Anterior cingulate cortex (tissue), 58 donors: ENCODE measurements around the gene EME2.
A peak's percentile ranks its signal among the peaks of the same experiment; 100 is the strongest.

ENCODE experiments used
- DNase-seq, 58 donors: peaks; one replicate each; lab custom pipeline; 2025; lab: John Stamatoyannopoulos, UW

The EME2 gene, protein sequence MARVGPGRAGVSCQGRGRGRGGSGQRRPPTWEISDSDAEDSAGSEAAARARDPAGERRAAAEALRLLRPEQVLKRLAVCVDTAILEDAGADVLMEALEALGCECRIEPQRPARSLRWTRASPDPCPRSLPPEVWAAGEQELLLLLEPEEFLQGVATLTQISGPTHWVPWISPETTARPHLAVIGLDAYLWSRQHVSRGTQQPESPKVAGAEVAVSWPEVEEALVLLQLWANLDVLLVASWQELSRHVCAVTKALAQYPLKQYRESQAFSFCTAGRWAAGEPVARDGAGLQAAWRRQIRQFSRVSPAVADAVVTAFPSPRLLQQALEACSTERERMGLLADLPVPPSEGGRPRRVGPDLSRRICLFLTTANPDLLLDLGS

DNA sequence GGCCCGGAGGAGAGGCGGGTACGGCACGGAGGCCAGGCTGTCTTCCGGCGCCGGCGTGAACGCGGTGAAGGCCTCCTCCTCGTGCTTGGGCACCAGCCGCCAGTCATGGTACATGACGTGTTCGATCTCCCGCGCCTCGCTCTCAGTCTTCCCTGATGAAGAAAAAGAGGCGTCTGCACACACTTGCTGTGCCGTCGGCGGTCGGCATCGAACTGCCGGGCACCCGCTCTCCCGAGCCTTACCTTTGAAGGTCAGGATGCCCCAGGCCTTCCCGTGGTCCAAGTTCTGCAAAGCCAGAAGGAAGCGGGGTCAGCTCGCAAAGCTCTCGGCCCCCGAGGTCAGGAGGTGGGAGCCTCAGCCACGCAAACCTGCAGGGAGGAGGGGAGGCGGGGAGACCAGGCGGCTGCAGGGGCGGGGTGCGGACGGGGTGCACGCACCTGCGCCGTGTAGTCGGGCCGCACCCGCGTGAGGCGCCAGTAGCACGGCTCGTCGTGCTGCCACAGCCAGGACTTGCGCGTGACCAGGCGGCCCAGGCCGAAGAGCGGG is at the start of gene EME2:
Gene EME2 (plus strand): TSS at position 449 of the 546 bp plus-strand sequence. CDS start 418 bp downstream, outside the sequence.
- DNase-seq = peak in 7 of 58 donors; percentile 18 to 62 (median 34)

DNA sequence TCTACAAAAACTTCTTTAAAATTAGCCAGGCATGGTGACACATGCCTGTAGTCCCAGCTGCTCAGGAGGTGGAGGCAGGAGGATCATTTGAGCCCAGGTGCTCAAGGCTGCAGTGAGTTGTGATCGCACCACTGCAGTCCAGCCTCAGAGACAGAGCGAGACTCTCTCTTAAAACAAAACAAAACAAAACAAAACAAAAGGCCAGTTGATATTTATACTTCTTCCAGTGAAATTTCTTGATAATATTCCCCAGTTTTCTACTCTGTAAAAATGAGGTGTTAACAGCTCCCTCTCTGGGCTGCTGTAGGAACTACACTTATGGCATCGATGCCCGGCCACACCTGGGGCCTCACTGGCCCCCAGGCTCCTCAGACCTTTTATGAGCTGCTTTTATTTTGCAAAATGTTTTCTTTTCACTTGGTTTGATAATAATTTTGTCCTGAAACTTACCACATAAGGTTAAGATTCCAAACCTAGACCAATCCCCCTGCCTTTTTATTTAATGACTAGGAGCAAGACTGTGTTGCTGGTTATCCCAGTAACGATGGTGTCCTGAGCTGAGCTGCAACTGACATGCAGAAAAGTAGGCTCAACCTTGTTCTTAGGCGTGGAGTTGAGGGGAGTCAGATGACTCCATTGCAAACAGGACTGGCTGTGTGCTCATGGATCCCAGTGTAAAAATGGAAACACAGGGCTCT is 49.0 kb upstream of the EME2 start:
- DNase-seq = peak in 19 of 58 donors; percentile 5 to 51 (median 26)

DNA sequence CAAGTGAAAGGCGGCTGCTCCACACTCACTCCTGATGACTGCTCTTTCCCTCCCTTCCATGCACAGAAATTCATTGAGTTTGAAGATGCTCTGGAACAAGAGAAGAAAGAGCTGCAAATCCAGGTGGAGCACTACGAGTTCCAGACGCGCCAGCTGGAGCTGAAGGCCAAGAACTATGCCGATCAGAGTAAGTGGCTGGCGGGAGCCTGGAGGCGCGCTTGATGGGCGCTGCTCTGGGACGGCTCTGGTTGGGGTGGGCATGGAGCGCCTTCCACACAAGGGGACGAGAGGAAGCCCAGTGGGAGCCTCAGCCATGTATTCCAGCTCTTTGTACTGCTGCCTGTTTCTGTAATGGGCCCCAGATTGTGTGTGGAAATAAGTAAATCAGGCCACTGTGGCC is 48.1 kb upstream of the EME2 start:
- no peak for DNase-seq

DNA sequence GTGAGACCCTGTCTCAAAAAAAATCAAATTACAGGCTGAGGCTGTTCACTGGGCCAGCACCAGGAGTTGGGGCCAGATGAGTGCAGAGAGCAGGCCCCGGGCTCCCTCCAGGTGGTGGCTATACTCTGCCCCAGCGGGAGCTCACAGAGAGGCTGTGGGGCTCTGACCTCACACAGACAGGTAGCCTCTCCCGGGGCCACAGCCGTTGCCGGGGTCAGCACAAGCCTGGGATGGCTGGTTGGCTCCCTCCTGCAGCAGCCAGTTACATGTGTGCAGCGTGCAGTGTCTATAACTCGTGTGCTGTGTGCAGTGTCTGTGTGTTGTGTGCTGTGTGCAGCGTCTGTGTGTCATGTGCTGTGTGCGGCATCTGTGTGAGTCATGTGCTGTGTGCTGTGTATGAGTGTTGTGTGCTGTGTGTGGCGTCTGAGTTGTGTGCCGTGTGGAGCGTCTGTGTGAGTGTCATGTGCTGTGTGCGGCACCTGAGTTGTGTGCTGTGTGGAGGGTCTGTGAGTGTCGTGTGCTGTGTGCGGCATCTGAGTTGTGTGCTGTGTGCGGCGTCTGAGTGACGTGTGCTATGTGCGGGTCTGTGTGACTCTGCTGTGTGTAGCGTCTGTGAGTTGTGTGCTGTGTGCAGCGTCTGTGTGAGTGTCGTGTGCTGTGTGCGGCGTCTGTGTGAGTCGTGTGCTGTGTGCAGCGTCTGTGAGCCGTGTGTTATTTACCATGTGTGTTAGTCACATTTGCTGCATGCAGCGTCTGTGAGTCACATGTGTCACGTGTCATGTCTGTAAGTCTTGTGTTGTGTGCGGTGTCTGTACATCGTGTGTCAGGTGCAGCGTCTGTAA is 45.7 kb upstream of the EME2 start:
- no peak for DNase-seq

DNA sequence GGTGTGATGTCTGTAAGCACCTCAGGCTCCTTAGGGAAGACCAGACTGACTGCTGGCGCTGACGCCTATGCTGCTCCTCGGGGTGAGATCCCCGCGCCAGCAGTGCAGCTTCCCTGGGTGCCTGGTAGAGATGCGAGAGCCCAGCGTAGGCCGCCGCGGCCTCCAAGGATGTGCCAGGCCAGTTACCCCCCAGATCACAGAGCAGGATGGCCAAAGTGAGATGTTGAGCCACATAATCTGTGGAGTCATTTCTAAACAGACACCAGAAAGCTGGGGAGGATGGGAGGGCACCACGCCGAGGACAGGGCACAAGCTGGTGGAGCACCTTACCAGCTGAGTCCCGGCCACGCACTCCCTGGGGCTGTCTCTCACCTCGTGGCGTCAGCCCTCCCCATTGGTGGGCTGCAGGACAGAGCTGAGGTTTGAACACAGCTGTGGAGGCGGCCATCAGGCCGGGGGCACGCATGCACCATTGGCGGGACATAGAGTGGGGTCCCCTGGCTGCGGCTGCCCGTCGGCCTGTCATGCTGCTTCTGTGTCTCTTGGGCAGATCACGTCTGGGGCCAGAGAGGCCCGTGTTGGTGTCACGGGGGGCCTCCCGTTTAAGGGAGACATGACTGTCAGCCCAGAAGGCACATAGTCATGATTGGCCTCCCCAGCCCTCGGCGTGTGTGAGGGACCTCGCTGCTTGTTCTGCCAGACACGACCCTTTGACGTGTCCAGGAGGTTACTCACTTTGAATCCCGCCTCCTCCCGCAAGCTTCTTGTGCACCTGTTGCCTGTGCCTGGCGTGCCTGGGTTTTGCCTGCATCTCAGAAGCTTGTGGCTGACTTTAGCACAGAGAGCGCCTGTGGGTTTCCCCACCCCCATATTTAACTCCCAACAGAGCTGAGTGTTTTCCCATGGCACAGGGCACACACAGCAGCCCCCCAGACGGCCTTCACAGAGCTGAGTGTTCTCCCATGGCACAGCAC is 44.7 kb upstream of the EME2 start:
- DNase-seq = no peak

DNA sequence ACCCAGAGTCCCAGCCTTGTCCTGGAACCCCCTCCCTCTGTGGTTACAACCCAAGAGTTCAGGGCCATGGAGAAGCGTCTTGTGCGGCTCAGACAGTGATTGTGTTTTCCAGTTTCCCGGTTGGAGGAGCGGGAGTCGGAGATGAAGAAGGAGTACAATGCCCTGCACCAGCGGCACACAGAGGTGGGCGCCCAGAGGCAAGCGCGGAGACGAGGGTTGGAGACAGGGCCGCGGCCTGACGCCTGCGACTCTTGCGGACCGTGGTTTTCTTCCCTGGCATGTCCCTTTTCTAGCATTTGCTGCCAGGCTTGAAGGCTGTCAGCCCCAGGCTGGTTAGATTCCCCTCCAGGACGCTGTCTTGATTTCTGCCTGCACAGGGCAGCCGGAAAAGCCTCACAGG is 43.6 kb upstream of the EME2 start:
- no peak for DNase-seq

DNA sequence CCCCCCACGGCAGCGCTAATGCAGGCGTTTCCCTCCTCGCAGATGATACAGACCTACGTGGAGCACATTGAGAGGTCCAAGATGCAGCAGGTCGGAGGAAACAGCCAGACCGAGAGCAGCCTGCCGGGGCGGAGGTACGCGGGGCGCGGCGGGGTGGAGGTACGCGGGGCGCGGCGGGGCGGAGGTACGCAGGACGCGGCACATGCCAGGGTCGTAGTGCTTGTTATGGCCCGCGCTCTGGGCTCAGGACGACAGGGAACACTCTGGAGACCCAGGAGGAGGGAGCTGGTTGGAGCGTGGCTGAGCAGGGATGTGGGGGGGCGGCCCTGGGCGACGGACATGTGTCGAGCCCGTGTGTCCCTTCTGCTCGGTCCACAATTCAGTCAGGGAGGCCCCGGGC is 43.2 kb upstream of the EME2 start:
- no peak for DNase-seq

DNA sequence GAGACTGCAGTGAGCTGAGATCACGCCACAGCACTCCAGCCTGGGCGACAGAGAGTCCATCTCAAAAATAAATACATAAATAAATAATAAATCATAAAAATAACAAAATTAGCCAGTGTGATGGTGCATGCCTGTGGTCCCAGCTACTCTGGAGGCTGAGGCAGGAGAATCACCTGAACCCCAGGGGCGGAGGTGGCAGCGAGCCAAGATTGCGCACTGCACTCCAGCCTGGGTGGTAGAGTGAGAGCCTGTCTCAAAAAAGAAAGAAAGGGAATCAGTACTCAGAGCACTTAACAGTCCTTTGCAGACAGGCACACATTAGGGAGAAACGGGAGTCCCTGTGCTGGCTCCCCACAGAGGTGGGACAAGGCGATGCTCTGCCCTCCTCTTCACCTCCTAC is 41.5 kb upstream of the EME2 start:
- DNase-seq = no peak

DNA sequence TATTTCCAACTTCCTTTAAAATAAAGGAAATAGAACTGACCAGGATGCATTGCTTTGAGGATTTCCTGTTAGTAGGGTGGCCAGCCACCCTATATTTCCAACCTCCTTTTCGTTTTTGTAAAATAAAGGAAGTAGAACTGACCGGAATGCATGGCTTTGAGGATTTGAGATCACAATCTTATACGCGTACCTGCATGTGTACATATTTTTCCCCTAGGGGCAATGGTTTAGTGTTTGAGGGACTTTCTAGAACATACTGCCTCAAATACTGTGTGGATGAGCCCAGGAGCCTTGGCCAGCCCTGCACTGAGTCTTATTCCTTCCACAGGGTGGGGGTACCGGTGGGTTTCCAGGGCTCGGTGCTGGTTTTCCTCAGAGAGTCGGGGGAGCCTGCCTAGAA is 41.0 kb upstream of the EME2 start:
- no peak for DNase-seq

DNA sequence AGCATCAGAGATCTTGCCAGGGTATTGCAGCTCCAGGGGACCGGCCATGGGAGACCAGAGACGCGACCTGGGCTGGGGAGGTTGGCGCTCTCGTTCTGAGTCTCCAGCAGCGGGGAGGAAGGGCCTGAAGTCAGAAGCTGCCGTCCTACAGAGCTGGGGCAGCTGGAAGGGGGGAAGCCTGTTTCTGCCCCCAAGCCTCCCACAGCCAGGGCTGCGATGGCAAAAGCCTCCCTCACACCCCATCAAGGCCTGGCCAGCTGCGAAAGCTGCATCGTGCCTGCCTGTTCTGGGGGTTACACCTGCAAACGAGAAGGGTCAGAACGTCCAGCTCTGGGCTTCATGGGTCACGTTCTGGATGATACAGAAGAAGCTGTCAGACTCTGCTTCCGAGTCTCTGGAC is 40.5 kb upstream of the EME2 start:
- no peak for DNase-seq

DNA sequence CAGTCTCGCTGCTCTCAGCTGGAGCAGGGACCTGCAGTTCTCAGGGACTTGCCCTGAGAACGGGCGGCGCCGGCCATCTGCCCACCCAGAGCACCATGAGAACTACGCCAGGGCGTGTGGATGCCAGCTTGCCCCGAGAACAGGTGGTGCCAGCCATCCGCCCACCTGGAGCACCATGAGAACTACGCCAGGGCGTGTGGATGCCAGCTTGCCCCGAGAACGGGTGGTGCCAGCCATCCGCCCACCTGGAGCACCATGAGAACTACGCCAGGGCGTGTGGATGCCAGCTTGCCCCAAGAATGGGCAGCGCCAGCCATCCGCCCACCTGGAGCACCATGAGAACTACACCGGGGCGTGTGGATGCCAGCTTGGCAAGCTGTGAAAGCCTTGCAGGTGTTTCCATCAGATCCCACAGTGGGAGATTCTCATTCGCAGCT is 40.0 kb upstream of the EME2 start:
- DNase-seq = peak in 13 of 58 donors; percentile 11 to 63 (median 24)

DNA sequence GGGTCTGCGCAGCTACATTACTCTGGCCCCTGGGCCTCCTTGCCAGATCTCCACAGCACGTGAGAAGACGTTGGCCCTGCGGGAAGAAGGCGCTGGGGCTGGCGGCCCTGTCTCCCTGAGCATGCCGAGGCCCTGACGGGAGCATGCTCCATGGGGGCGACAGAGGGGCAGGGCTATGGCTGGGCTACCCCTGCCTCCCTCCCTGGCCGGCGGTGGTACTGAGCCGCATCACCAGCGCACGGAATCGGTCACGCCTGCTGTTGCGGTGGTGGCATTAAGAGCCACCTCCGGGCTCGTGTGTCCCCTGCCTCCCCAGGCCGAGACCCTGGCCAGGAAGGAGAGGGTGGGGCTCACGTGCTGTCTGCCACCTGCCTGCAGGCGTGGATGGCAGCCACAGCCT is 38.5 kb upstream of the EME2 start:
- no peak for DNase-seq

DNA sequence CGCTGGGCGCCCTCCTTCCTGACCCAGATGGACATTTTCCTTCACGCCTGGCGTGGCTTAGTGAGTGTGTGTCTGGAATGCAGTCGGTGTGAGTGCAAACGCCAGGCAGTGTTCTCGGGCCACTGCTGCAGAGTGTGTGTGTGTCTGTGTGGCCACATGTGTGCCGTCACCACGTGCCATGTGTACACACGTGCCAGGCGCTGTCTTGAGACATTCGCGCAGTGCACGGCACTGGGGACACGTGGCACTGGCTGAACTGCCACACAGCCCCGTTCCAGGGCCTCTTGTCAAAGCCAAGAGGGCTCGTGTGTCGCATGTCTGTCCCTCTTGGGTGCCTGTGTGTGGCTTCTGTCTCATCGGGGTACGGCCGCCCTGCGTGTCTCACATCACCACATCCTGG is 37.8 kb upstream of the EME2 start:
- no peak for DNase-seq

DNA sequence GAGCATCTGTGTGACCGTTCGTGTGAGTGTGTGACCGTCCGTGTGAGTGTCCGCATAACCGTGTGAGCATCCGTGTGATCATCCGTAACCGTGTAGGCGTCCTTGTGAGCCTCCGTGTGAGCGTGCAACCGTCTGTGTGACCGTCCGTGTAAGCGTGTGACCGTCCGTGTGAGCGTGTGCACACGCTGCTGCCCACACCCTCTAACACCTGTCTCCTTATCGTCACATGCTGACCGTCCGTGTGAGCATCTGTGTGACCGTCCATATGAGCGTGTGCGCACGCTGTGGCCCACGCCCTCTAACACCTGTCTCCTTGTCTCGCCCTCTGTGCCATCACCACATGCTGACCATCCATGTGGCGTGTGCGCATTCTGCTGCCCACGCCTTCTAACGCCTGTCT is 32.4 kb upstream of the EME2 start:
- DNase-seq = no peak

DNA sequence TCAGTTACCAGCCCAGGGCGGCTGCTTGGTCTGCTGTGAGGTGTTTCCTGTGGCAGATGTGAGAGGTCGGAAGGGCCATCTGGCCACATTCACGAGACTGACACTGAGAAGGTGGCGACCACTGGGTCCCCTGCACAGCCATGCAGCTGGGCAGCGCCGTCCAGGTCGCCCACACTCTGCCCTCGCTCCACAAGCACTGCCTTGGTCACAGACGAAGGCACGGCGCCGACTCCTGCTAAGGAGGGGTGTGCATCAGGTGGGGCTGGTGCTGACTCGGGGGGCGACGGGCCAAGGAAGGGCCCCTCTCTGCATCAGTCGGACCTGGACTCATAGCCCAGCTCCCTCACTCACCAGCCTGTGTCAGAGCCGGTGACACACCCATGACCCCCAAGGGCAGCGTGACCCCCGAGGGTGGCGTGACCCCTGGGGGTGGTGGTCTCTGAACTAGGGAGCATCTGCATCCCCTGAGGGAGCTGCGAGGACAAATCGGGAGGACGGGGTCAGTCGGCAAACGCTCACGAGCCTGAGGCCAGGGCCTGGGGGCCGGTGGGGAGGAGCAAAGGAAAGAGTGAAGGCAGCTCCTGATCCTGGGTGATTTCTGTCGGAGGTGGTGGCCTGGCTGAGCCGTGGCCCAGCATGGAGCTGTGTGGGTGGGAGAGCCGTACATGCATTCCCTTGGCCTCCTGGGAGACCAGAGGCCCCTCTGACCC is 31.7 kb upstream of the EME2 start:
- DNase-seq = no peak

DNA sequence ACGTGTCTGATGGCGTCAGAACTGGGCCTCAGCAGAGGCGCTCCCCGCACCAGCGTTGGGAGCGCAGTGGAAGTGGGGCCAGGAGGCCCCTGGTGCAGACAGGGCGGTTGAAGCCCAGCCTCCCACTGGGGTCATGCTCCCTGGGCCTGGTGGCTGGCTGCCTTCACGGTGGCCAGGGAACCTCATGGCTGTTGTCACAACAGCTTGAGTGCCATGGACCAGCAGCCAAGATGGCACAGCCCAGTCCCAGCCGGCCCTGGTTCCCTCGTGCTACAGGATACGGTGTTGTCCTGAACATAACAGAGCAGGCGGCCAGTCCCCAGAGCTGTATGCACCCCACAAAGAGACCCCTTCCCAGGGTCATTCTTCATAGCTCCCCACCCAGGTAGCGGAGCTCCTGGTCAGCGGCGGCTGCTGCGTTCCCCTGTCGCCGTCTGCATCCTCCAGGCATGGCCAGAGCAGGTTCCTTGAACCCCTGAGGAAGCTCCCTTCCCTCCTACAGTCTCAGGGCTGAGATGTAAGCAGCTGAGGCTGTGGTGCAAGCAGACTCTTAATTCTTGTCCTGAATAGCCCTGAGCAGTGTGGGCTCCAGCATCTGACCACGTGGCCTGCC is 31.0 kb upstream of the EME2 start:
- DNase-seq = peak in 1 of 58 donors; percentile 22

DNA sequence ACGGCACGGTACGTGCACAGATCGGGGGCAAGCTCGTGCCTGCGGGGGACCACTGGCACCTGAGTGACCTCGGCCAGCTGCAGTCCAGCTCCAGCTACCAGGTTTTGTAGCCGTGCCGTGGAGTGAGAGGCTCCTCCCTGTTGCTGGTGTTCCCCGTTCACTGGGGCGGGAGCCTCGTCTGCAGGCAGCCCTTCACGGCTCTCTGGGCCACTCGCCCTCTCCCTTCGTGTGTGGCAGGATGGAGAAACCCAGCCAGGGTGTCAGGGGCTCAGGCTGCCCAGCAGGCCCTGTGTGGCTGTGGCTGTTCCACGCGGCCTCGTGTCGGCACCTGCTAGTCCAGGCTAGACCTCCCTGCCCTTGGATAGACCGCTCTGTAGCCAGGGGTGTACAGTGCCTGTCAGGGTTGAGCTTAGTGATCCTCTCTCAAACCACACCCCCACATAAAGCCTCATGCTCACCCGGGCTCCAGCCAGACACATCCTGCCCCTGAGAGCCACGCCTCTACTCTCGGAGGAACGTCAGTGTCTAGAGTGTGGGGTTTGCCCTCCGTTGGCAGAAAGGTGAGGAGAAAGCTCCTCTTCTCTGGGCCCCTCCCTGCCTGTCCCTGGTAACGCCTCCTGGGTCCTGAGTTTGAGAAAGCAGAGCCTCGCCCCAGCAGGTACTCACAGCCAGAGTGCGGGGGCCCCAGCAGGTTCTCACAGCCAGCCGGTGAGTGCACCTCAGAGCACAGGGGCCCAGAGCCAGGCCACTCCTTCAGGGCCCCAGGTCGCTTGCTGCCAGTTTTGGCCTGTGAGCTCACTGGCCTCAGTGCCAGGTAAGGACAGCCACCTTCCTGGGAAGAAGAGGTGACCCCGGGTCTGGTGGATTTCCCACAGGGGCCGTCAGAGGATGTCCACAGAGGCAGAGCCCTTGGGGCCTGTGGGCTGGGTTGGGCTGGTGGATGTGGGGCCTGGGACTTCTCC is 29.0 kb upstream of the EME2 start:
- DNase-seq = no peak
